MCF 10A (cell line): Measurements from ENCODE around the gene MUC4. TPM values are rescaled to one million over a fixed set of nuclear protein-coding genes. Genes with fewer than 3 reads are reported as not detected.
"Not testable (repeated sequence)": the region's sequence is repeated elsewhere in the genome, so short reads cannot be mapped to it uniquely, and the experiment has no call there.

Source experiments
- BruUV-seq: library from RNA; stranded (reverse); fragments of 400-500 nt; replicated peaks from 2 replicates; lab custom pipeline; 2021; lab: Mats Ljungman, UMichigan
- CTCF ChIA-PET: fragments of 300-600 bp; sonication (Branson Sonifier 250); formaldehyde crosslinking; extraction: SDS; loops from one replicate; lab custom pipeline; 2021; ENCODE audit warnings: antibody characterized with exemption, inconsistent platforms; lab: Yijun Ruan, JAX
- POLR2A ChIA-PET: fragments of 300-600, 350-650 bp; sonication (Branson Sonifier 250); formaldehyde crosslinking; extraction: SDS; loops from one replicate; lab custom pipeline; 2020; ENCODE audit warnings: antibody characterized with exemption, inconsistent platforms; lab: Yijun Ruan, JAX
- DNase-seq: peaks from one replicate; pipeline ENCODE4 v3.0.0-alpha.2; 2018; ENCODE audit not compliant: unreplicated experiment
- H3K27ac Mint-ChIP-seq: one replicate; pipeline ENCODE4 v1.8.0; 2022; ENCODE audit warnings: mild to moderate bottlenecking, low read depth, mixed read lengths; ENCODE audit not compliant: unreplicated experiment
- H3K27me3 Mint-ChIP-seq: one replicate; pipeline ENCODE4 v1.8.0; 2022; ENCODE audit warnings: mixed read lengths; ENCODE audit not compliant: insufficient read depth, unreplicated experiment
- H3K36me3 Mint-ChIP-seq: one replicate; pipeline ENCODE4 v1.8.0; 2022; ENCODE audit warnings: mild to moderate bottlenecking, moderate library complexity, mixed read lengths; ENCODE audit not compliant: insufficient read depth, unreplicated experiment
- H3K4me1 Mint-ChIP-seq: one replicate; pipeline ENCODE4 v1.8.0; 2022; ENCODE audit warnings: mixed read lengths; ENCODE audit not compliant: insufficient read depth, unreplicated experiment
- H3K4me3 Mint-ChIP-seq: one replicate; pipeline ENCODE4 v1.8.0; 2022; ENCODE audit warnings: mild to moderate bottlenecking, moderate library complexity, mixed read lengths; ENCODE audit not compliant: unreplicated experiment
- H3K9me3 Mint-ChIP-seq: one replicate; pipeline ENCODE4 v1.8.0; 2022; ENCODE audit warnings: mixed read lengths; ENCODE audit not compliant: unreplicated experiment
- intact Hi-C: fragments of 100-400 bp; cut with micrococcal nuclease; formaldehyde crosslinking; loops from 2 replicates; pipeline ENCODE4 v1.14.1; 2022
- total RNA-seq: library from RNA; stranded (reverse); gene quantifications from 2 replicates; pipeline ENCODE4 v1.2.3, GENCODE V29; 2022
- TF ChIP-seq, protein P1 (sequence below): fragments of 200-600 bp; IDR thresholded peaks from one replicate; pipeline ENCODE4 v1.8.0; 2022; ENCODE audit warnings: antibody characterized with exemption, mild to moderate bottlenecking; ENCODE audit not compliant: unreplicated experiment

MUC4 gene
- total RNA-seq, 1 experiment from 2014 or later, result not detected

DNA sequence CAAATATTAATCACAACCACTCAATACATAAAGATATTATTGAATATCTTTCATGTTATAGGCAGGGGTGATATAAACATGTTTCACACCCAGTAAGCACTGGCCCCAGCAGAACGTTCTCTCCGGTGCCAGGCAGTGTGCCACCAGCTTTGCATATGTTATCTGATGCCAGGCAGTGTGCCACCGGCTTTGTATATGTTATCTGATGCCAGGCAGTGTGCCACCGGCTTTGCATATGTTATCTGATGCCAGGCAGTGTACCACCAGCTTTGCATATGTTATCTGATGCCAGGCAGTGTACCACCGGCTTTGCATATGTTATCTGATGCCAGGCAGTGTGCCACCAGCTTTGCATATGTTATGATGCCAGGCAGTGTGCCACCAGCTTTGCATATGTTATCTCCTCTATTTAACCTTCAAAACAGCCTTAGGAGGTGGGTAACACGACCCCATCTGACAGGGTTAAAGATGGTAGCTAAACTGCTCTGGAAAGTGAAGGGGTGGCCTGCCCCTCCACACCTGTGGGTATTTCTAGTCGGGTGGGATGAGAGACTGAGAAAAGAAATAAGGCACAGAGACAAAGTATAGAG, 84.0 kb downstream of the MUC4 start:
- peaks cover 26% of the 10 kb centered on the region for H3K27me3 Mint-ChIP-seq
- H3K36me3 Mint-ChIP-seq, result no peaks in the 10 kb centered on the region
- intact Hi-C loops, result no loop called here
- H3K9me3 Mint-ChIP-seq, result no peaks in the 10 kb centered on the region
- POLR2A ChIA-PET, result interaction anchor here (0.8 to 1.3 kb wide), 2 partner anchors 10 to 11 kb away, joined by 4 to 7 read pairs; no protein-coding TSS in a partner anchor
- no peaks in the 10 kb centered on the region for H3K4me1 Mint-ChIP-seq
- CTCF ChIA-PET, result no interaction called here
- no peak overlapping the region for H3K4me3 Mint-ChIP-seq
- no peak for DNase-seq
- TF ChIP-seq, protein P1, sequence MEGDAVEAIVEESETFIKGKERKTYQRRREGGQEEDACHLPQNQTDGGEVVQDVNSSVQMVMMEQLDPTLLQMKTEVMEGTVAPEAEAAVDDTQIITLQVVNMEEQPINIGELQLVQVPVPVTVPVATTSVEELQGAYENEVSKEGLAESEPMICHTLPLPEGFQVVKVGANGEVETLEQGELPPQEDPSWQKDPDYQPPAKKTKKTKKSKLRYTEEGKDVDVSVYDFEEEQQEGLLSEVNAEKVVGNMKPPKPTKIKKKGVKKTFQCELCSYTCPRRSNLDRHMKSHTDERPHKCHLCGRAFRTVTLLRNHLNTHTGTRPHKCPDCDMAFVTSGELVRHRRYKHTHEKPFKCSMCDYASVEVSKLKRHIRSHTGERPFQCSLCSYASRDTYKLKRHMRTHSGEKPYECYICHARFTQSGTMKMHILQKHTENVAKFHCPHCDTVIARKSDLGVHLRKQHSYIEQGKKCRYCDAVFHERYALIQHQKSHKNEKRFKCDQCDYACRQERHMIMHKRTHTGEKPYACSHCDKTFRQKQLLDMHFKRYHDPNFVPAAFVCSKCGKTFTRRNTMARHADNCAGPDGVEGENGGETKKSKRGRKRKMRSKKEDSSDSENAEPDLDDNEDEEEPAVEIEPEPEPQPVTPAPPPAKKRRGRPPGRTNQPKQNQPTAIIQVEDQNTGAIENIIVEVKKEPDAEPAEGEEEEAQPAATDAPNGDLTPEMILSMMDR, result no peak
- H3K27ac Mint-ChIP-seq, result no peak overlapping the region
- no TSS peak for BruUV-seq

DNA sequence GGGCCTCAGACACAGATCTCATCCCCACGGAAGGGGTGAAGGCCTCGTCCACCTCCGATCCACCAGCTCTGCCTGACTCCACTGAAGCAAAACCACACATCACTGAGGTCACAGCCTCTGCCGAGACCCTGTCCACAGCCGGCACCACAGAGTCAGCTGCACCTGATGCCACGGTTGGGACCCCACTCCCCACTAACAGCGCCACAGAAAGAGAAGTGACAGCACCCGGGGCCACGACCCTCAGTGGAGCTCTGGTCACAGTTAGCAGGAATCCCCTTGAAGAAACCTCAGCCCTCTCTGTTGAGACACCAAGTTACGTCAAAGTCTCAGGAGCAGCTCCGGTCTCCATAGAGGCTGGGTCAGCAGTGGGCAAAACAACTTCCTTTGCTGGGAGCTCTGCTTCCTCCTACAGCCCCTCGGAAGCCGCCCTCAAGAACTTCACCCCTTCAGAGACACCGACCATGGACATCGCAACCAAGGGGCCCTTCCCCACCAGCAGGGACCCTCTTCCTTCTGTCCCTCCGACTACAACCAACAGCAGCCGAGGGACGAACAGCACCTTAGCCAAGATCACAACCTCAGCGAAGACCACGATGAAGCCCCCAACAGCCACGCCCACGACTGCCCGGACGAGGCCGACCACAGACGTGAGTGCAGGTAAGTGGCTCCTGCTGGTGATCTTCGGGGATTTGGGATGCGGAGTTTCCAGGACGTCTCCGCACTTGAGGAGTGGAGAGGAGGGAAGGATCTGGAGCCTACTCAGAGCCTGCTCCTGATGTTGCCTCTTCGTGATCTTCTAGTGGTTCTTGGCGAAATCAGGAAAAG, 85.6 kb downstream of the MUC4 start:
- H3K27me3 Mint-ChIP-seq, result peaks cover 31% of the 10 kb centered on the region
- H3K36me3 Mint-ChIP-seq, BruUV-seq, H3K4me1 Mint-ChIP-seq, intact Hi-C loops, H3K27ac Mint-ChIP-seq, H3K4me3 Mint-ChIP-seq, POLR2A ChIA-PET, DNase-seq, H3K9me3 Mint-ChIP-seq, CTCF ChIA-PET: not testable (repeated sequence)

DNA sequence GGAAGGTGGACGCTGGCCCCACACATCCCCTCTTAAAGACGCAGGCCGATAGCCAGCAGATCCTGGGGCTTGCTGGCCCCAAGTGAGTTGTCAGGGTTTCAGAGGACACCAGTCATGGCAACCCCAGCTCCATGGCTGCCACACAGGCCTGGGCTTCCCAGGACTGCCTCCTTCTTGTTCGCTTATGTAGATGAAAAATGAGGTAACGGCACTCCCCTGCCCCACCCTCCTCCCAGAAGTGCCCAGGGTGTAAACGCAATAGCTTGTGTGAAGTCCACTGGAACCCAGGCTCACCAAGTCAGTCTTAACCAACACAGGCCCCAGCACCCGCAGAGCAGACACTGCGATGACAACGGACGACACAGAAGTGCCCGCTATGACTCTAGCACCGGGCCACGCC, 87.4 kb downstream of the MUC4 start:
- BruUV-seq, DNase-seq, H3K27ac Mint-ChIP-seq, H3K4me3 Mint-ChIP-seq, H3K9me3 Mint-ChIP-seq, POLR2A ChIA-PET, intact Hi-C loops, CTCF ChIA-PET, H3K4me1 Mint-ChIP-seq, H3K36me3 Mint-ChIP-seq: not testable (repeated sequence)
- peaks cover 33% of the 10 kb centered on the region for H3K27me3 Mint-ChIP-seq

DNA sequence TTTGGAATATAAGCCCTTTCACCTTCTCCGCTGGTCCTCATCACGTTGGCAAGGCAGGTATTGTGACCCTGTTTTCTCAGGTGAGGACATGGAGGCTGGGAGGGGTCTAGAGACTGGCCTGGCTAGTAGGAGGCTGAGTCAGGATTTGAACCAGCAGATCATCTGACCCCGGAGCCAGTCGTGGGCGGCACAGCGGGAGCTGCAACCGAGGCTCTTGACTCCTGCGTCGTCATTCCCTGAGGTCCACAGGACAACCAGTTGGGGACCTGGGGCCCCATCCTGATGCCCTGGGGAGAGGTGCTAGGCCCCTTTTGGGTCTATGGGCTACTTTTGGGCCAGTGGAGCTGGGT, 88.8 kb downstream of the MUC4 start:
- H3K27ac Mint-ChIP-seq, POLR2A ChIA-PET, intact Hi-C loops, CTCF ChIA-PET, DNase-seq, H3K9me3 Mint-ChIP-seq, H3K36me3 Mint-ChIP-seq, BruUV-seq, H3K4me1 Mint-ChIP-seq, H3K4me3 Mint-ChIP-seq: not testable (repeated sequence)
- H3K27me3 Mint-ChIP-seq, result peaks cover 36% of the 10 kb centered on the region

DNA sequence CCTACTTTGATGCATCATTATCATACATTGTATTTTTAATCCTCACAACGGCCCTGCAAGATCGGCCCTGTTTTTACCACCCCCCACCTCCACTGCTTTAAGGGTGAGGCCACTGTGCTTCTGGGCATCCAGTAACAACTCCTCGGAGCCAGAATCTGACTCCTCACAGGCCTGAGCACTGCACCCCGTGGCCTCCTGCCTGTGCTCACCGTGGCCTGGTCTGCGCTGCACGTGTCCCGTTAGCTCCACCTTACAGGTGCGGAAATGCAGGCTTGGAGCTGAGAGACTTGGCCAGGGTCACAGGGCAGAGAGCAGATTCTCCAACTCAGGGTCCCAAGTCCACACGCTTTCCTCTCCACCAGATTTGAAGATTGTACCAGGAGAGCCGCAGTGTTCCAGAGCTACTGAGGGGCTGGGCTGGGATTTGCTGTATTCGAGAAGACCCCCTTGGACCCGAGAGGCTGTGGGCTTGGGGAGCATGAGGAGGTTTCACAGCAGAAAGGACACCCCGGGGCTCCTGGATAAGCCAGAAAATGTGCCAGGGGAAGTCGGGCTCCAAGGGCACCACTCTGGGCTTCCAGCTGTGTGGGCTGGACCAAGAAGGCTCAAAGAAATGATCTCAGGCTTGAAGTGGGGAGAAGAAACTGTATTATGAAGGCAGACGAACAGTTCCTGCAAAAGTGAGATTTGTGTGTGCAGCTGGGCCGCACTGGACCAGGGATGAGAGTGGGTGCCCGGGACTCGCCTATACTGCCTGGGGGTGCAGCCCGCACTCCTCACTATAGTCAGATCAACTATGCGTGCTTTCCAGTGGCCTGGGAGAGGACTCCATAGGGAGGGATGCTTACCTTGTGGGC, 89.4 kb downstream of the MUC4 start:
- peaks cover 42% of the 10 kb centered on the region for H3K27me3 Mint-ChIP-seq
- BruUV-seq, intact Hi-C loops, H3K27ac Mint-ChIP-seq, H3K4me1 Mint-ChIP-seq, H3K4me3 Mint-ChIP-seq, POLR2A ChIA-PET, H3K36me3 Mint-ChIP-seq, DNase-seq, H3K9me3 Mint-ChIP-seq: not testable (repeated sequence)
- CTCF ChIA-PET, result interaction anchor here (0.8 kb wide), 1 partner anchor 128 kb away, joined by 3 read pairs; no protein-coding TSS in a partner anchor

DNA sequence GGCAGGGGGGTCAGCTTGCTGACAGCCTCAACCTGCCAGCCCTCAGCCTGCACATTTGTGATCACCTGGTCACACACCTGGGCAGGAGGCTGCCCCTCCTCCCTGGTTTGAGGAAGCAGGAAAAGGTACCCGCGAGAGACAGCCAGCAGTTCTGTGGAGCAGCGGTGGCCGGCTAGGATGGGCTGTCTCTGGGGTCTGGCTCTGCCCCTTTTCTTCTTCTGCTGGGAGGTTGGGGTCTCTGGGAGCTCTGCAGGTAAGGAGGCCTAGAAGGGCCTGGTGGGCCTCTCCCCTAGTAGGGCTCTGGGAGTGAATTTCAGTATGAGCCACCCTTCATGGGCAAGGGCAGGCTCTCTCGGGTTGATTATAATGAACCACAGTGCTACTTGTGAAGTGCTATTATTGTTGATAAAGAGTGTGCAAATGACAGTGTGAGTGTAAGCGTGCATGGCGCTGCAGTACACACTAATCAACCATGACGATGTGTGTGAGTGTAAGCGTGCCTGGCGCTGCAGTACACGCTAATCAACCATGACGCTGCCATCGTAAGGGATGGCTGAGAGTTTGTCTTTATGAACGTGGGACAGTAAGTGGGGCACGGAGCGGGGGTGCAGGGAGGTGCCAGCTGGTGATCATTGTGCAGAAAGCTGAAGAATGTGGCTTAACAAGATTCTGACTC, 90.8 kb downstream of the MUC4 start, which contains the start of gene MUC20:
Gene MUC20 (plus strand): TSS at position 148 of the 676 bp plus-strand sequence. CDS start 30 bp downstream, at position 178.
- H3K9me3 Mint-ChIP-seq, H3K27ac Mint-ChIP-seq, H3K4me3 Mint-ChIP-seq, DNase-seq, intact Hi-C loops, POLR2A ChIA-PET, BruUV-seq, H3K36me3 Mint-ChIP-seq: not testable (repeated sequence)
- H3K27me3 Mint-ChIP-seq, result peaks cover 56% of the 10 kb centered on the region
- H3K4me1 Mint-ChIP-seq, result peaks cover 11% of the 10 kb centered on the region
- CTCF ChIA-PET, result interaction anchor here (0.8 kb wide), 1 partner anchor 138 kb away, joined by 3 read pairs; no protein-coding TSS in a partner anchor

DNA sequence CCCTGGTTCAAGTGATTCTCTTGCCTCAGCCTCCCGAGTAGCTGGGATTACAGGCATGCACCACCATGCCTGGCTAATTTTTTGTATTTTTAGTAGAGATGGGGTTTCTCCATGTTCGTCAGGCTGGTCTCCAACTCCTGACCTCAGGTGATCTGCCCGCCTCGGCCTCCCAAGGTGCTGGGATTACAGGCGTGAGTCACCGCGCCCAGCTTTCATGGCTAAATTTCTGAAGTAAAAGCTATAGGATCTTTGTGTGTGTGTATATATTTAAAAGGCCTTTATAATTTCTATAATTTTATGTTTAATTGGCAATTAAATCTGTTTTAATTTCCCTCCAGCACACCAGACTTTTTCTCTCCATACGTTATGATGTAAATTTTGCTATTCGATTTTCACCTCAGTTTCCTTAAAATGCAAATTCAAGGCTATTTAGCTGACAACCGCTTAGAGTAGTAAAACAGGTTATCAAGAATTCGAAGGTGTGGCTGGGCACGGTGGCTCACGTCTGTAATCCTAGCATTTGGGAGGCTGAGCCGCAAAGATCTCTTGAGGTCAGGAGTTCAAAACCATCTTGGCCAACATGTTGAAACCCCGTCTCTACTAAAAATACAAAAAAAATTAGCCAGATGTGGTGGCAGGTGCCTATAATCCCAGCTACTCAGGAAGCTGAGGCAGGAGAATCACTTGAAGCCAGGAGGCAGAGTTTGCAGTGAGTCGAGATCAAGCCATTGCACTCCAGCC, 92.0 kb downstream of the MUC4 start:
- BruUV-seq, H3K36me3 Mint-ChIP-seq, intact Hi-C loops, H3K27ac Mint-ChIP-seq, H3K9me3 Mint-ChIP-seq, H3K4me3 Mint-ChIP-seq, DNase-seq: not testable (repeated sequence)
- Mint-ChIP-seq H3K27me3 (peaks cover 61% of the 10 kb centered on the region), H3K4me1 (peaks cover 13% of the 10 kb centered on the region)
- ChIA-PET CTCF (interaction anchor here (0.8 to 1.2 kb wide), 3 partner anchors 10 to 140 kb away, joined by 3 read pairs; no protein-coding TSS in a partner anchor), POLR2A (interaction anchor here (0.5 to 3.4 kb wide), 4 partner anchors 17 to 296 kb away, joined by 3 to 24 read pairs (median 3); no protein-coding TSS in a partner anchor)
